Measurements from ENCODE around the gene PSMA5.
"Not testable (repeated sequence)": the region's sequence is repeated elsewhere in the genome, so short reads cannot be mapped to it uniquely, and the experiment has no call there.

The PSMA5 gene

DNA sequence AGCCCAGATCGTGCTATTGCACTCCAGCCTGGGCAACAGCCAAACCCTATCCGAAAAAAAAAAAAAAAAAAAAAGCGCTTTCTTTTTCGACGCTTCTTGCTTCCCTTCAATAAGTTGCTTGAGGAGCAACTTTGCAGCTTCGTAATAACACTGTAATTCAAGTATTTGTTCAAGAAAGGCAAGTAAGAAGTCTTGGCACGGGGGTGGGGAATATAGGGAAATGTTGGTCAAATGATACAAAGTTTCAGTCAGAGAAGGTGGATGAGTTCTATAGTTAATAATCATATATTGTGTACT lies 871 bp upstream of the PSMA5 start:
- peak; percentile 4 for DNase-seq

- DNase-seq: peak; percentile 67
Observed at GRCh38 chr1:109425391-109426280, 612 bp downstream of the PSMA5 start.

GRCh38 chr1:109423498-109423897 lies 2.8 kb downstream of the PSMA5 start:
- DNase-seq: no peak

- no peak for DNase-seq
Observed at GRCh38 chr1:109412551-109412950, 13.7 kb downstream of the PSMA5 start.

DNA sequence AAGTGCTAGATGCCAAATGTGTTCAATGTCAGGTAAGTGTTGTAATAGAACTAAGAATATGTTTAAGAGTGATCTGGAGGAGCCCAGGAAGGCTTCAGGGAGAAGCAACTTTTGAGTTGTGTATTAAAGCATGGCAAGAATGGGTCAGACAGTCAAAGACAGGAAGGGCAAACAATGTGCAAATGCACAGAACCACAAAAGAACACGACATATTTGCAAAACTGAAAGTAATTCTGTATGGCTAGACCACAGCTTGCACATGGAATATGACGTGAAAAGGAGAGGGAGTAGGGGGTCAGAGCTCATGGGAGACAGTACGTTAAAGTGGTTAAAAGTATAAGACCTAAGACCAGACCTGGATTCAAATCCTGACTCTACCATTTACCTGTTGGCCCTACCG lies 21.4 kb downstream of the PSMA5 start:
- DNase-seq: peak; percentile 26

GRCh38 chr1:109402025-109402424 lies 24.2 kb downstream of the PSMA5 start:
- no peak for DNase-seq

- DNase-seq: no peak
Observed at GRCh38 chr1:109400035-109400655, 26.1 kb downstream of the PSMA5 start.

- peak; percentile 76 for DNase-seq
Observed at GRCh38 chr1:109399326-109399957, 26.8 kb downstream of the PSMA5 start.

- DNase-seq: no peak
Observed at GRCh38 chr1:109398343-109399225, 27.7 kb downstream of the PSMA5 start.

DNA sequence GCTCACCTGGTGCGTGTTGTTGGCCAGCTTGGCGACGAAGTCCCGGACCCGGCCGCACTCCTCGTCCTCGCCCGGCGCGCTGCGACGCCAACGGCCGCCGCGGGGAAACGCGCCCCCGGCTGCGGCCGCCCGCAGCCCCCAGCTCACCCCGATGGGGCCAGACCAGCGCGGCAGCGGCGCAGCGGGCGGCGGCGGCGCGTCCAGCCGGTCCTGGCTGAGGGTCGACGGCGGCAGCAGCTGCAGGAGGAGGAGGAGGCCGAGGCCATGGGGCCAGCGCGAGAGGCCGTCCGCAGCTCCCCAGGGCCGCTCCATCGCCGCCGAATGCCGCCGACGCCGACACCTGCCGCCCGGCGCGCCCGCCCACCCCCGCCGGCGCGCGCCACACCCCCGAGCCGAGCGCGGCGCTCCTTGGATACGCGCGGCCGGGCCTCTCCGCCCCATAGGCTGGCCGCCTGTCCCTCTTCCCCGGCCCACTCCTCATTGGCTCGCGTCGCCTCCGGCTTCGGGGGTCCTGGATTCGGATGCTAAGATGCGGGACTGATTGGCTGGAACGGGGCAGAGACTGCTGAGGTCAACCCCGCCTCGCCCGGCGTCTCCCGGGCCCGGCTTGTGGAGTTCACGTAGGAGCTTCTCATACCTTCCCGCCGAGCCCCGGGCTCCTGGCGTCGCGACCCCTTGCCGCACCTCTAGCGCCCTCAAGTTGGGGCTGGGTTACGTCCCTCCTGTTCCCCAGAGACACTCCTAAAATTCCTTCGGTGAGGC lies 28.5 kb downstream of the PSMA5 start, which contains the start of gene SORT1:
TSS of gene SORT1 (minus strand) at position 338 of the 762 bp plus-strand sequence. CDS start at position 312, 26 bp downstream.
- DNase-seq: peak; percentile 59

DNA sequence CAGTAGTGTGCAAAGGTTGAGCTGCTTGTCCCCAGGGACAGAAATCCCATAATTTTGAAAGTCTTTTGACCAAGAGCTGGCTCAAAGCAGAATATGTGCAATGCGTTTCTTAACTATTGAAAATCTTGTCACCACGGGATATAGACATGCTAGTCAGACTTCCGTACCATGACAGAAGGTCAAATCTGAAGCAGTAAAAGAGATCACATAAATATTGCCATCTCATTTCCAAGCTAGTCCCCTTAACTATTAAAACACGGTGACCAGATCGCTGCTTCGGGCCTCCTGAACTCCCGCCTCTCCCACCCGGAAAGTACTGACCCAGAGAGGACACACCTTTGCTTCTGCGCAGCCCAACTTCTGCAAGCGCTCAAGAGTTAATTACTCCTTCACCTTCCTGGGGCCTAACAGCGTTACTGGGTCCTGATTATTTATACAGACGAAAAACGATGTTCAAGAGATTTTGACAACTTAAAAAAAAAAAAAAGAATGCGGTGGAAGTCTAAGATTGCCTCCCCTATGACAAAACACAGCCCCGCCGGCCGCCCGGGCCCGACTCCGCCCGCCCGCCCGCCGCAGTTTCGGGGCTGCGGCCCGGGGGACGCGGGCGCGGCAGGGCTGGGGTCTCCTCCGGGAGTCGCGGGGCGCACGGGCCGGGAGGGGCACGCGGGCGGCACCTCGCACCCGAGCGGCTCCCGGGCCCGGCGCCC lies 29.2 kb downstream of the PSMA5 start:
- DNase-seq: no peak

DNA sequence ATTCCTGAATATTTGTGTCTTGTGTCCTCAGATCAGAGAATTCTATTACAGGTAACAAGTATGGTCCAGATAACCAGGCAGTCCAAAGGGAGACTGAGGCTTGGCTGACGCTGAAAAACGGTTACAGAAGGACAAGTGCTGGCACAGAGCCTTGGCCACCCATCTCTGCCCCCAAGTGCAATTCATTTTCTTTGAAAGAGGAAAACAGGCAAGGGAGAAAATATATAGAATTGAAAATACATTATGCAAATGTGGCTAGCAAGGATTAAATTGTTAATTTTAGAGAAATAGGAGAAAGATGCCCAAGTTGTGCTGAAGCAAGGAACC lies 29.8 kb downstream of the PSMA5 start:
- DNase-seq: no peak

- no peak for DNase-seq
Observed at GRCh38 chr1:109395602-109396512, 30.4 kb downstream of the PSMA5 start.

GRCh38 chr1:109395282-109395599 lies 31.0 kb downstream of the PSMA5 start:
- DNase-seq: not testable (repeated sequence)

GRCh38 chr1:109394591-109395281 lies 31.5 kb downstream of the PSMA5 start:
- no peak for DNase-seq

GRCh38 chr1:109393617-109394233 lies 32.5 kb downstream of the PSMA5 start:
- DNase-seq: no peak

DNA sequence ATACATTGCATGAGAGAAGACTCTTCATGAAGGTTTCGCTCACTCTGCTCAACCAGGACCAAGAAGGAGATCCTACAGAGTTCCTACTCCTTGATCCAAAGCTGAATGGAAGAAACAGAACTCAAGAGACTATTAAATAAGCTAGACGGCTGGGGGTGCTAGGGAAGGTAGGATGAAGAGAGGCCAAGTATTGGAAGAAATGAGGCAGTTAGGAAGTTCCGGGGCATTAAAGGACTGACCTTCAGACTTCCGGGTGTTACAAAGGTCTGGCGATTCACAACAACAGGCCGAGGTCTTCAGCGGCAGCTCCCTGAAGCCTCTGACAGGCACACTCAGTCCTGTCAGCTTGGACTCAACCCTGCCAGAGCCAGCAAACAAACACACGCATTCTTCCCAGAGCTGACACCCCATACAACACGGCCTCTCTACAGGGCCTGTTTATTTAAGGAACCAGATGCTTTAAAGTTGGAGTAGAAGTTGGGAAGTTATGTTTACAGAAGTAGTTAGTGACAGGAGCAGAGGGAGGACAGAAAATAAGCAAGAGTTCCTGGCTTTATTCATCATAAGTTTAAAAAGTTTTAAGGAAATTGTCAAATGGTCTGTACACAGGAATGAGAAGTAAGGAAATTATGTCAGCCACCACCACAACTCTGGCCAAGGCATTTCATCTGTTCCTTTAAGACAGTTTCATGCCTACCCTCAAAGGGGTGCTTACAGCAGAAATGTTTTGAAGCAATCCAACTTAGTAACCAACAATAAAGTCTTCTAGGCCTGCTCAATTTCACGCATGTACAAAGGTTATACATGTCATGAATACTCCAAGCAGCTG lies 33.2 kb downstream of the PSMA5 start:
- no peak for DNase-seq

DNA sequence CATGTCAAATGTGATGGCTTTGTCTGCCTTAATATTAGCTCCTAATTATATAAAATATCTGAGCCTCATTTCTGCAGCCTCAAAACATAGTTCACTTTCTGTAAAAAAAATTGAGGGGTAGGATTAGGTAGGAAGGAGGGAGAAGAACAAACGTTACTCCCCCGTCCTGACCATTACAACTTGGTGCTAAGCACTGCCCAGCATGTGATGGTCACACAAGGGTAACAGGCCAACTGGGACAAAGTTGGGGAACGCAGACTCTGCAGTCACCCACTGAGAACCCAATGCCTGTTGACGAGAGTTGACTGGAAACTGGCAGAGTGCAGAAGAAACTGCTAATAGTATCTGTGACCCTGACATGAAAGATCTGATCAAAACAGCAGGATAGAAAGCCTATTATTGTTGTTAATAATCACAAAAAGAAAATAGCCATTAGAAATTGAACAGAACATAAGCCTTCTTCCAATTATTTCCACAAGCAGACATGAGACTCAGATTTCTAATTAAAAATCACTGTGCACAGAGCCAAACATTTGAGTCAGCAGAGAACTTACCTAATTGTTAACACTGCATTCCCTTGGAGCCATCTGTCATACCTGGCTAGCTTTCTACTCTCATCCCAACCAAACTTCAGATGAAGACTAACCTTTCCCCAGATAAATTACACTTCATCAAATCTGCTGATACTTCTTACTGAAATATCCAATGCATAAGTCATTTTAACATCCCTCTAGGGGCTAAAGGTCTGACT lies 34.0 kb downstream of the PSMA5 start:
- DNase-seq: no peak

Measured in CD4-positive, alpha-beta T cell treated with Interleukin-10 for 1 hour (primary cell).